H1 (cell line): ENCODE results near the gene SGPP2. TPM values are rescaled to one million over a fixed set of nuclear protein-coding genes. Genes with fewer than 3 reads are reported as not detected.

Experiments used
- CTCF ChIA-PET: fragments of 300-600 bp; sonication (Branson Sonifier 250); formaldehyde crosslinking; loops from one replicate; lab custom pipeline; 2021; ENCODE audit not compliant: partially characterized antibody; lab: Charles Lee
- POLR2A ChIA-PET: fragments of 300-600 bp; sonication (Branson Sonifier 250); formaldehyde crosslinking; loops from one replicate; lab custom pipeline; 2021; ENCODE audit warnings: inconsistent platforms; ENCODE audit not compliant: partially characterized antibody; lab: Charles Lee
- DNase-seq, 2 experiments: peaks; one replicate each; pipeline versions ENCODE4 v3.0.0 to v3.0.0-alpha.2; 2010 to 2022; ENCODE audit warnings: low spot score in 2 of 2, low read depth in 1 of 2, mixed read lengths in 1 of 2
- FAIRE-seq: peaks from 2 replicates; lab custom pipeline; 2011; peaks lifted over from hg19 to GRCh38; lab: Jason Lieb, UNC
- H2AFZ ChIP-seq: 2 replicates; pipeline ENCODE4 v1.8.1; 2012; ENCODE audit warnings: low read length, inconsistent platforms
- H2AK5ac ChIP-seq: 2 replicates; pipeline ENCODE4 v1.6.1; 2013; ENCODE audit warnings: low read depth, low read length
- H2BK120ac ChIP-seq: replicated peaks from 2 replicates; pipeline ENCODE3; 2013; ENCODE audit warnings: low read depth, low read length, inconsistent platforms
- H2BK12ac ChIP-seq: 2 replicates; pipeline ENCODE4 v1.6.1; 2013; ENCODE audit warnings: low read depth, low read length
- H2BK15ac ChIP-seq: 2 replicates; pipeline ENCODE4 v1.6.1; 2013; ENCODE audit warnings: low read length
- H2BK20ac ChIP-seq: 2 replicates; pipeline ENCODE4 v1.6.1; 2013; ENCODE audit warnings: low read length
- H2BK5ac ChIP-seq: 2 replicates; pipeline ENCODE4 v1.6.1; 2013; ENCODE audit warnings: low read depth, low read length
- H3K14ac ChIP-seq: 2 replicates; pipeline ENCODE4 v1.6.1; 2013; ENCODE audit warnings: inconsistent platforms; ENCODE audit not compliant: insufficient read length
- H3K18ac ChIP-seq: 2 replicates; pipeline ENCODE4 v1.6.1; 2013; ENCODE audit warnings: low read length; ENCODE audit errors: extremely low read depth
- H3K23ac ChIP-seq: 2 replicates; pipeline ENCODE4 v1.6.1; 2013; ENCODE audit warnings: inconsistent platforms; ENCODE audit not compliant: insufficient read length
- H3K23me2 ChIP-seq: 2 replicates; pipeline ENCODE4 v1.6.1; 2013; ENCODE audit warnings: low read depth, low read length
- H3K27ac ChIP-seq: 2 replicates; pipeline ENCODE4 v1.6.1; 2011; ENCODE audit warnings: low read depth, low read length, inconsistent platforms
- H3K27me3 ChIP-seq, 4 experiments: replicated peaks in 1 of 4; 1 replicate in 1 of 4; 2 replicates in 3 of 4; pipeline versions ENCODE4 v1.6.1 to v1.8.1; 2011 to 2013; ENCODE audit warnings: low read length in 3 of 4, mild to moderate bottlenecking in 3 of 4, inconsistent platforms in 2 of 4, mixed read lengths in 2 of 4, moderate library complexity in 1 of 4; ENCODE audit not compliant: control insufficient read depth in 3 of 4, insufficient read depth in 3 of 4; ENCODE audit errors: extremely low read depth in 1 of 4
- H3K36me3 ChIP-seq, 4 experiments: 2 replicates each; pipeline versions ENCODE4 v1.6.1 to v1.8.1; 2011 to 2013; ENCODE audit warnings: mild to moderate bottlenecking in 4 of 4, low read length in 3 of 4, moderate library complexity in 2 of 4, control low read depth in 1 of 4, inconsistent platforms in 1 of 4; ENCODE audit not compliant: insufficient read depth in 4 of 4, control insufficient read depth in 2 of 4
- H3K4ac ChIP-seq: replicated peaks from 2 replicates; pipeline ENCODE3; 2013; ENCODE audit warnings: low read length, low read depth, mixed read lengths, inconsistent platforms; ENCODE audit not compliant: insufficient read length
- H3K4me1 ChIP-seq, 4 experiments: replicated peaks in 1 of 4; 1 replicate in 1 of 4; 2 replicates in 3 of 4; pipeline versions ENCODE4 v1.6.1 to v1.8.1; 2011 to 2013; ENCODE audit warnings: low read length in 3 of 4, inconsistent platforms in 2 of 4, mixed read lengths in 1 of 4; ENCODE audit not compliant: insufficient read depth in 4 of 4, control insufficient read depth in 3 of 4
- H3K4me2 ChIP-seq, 2 experiments: 2 replicates each; pipeline versions ENCODE4 v1.6.1 to v1.8.1; 2011 to 2013; ENCODE audit warnings: low read depth in 2 of 2, low read length in 2 of 2, control low read depth in 1 of 2, inconsistent platforms in 1 of 2, mild to moderate bottlenecking in 1 of 2; ENCODE audit not compliant: insufficient read depth in 1 of 2
- H3K4me3 ChIP-seq, 4 experiments: fragments of 200-600, 300-600 bp in 1 of 4; sonication (generic), shearing (Covaris generic), sonication (Bioruptor Twin) in 1 of 4; 2 replicates each; pipeline versions ENCODE4 v1.5.1 to v1.8.1; 2011 to 2016; ENCODE audit warnings: low read length in 4 of 4, low read depth in 3 of 4, control low read depth in 2 of 4, inconsistent platforms in 2 of 4, mild to moderate bottlenecking in 2 of 4, mixed read lengths in 1 of 4, moderate library complexity in 1 of 4; ENCODE audit not compliant: insufficient read depth in 2 of 4; ENCODE audit errors: extremely low read depth in 1 of 4
- H3K56ac ChIP-seq: replicated peaks from 2 replicates; pipeline ENCODE3; 2013; ENCODE audit warnings: low read depth, mild to moderate bottlenecking, mixed read lengths, low read length, inconsistent platforms; ENCODE audit not compliant: insufficient read length
- H3K79me1 ChIP-seq: 2 replicates; pipeline ENCODE4 v1.6.1; 2013; ENCODE audit warnings: low read depth, low read length, control low read depth
- H3K79me2 ChIP-seq, 2 experiments: 2 replicates each; pipeline versions ENCODE4 v1.6.1 to v1.8.1; 2012 to 2013; ENCODE audit warnings: low read length in 2 of 2, mild to moderate bottlenecking in 2 of 2, inconsistent platforms in 1 of 2; ENCODE audit not compliant: insufficient read depth in 2 of 2, control insufficient read depth in 1 of 2
- H3K9ac ChIP-seq, 4 experiments: replicated peaks in 1 of 4; 1 replicate in 1 of 4; 2 replicates in 3 of 4; pipeline versions ENCODE4 v1.6.1 to v1.8.1; 2011 to 2013; ENCODE audit warnings: low read depth in 3 of 4, low read length in 3 of 4, control low read depth in 2 of 4, mild to moderate bottlenecking in 2 of 4, moderate library complexity in 2 of 4, inconsistent platforms in 1 of 4; ENCODE audit errors: extremely low read depth in 1 of 4
- H3K9me3 ChIP-seq, 2 experiments: 2 replicates each; pipeline versions ENCODE4 v1.6.1 to v1.8.1; 2012 to 2013; ENCODE audit warnings: mild to moderate bottlenecking in 2 of 2, moderate library complexity in 2 of 2, control low read depth in 1 of 2, inconsistent platforms in 1 of 2, low read depth in 1 of 2, low read length in 1 of 2, mixed read lengths in 1 of 2; ENCODE audit not compliant: insufficient read depth in 2 of 2
- H4K20me1 ChIP-seq, 2 experiments: replicated peaks in 1 of 2; 2 replicates each; pipeline versions ENCODE3 to v1.8.1; 2011 to 2013; ENCODE audit warnings: inconsistent platforms in 2 of 2, low read length in 2 of 2, mild to moderate bottlenecking in 1 of 2; ENCODE audit not compliant: insufficient read depth in 2 of 2, control insufficient read depth in 1 of 2
- H4K5ac ChIP-seq: 2 replicates; pipeline ENCODE4 v1.6.1; 2013; ENCODE audit warnings: low read length, low read depth, mixed read lengths, inconsistent platforms; ENCODE audit not compliant: insufficient read length
- H4K8ac ChIP-seq: 2 replicates; pipeline ENCODE4 v1.8.0; 2013; ENCODE audit warnings: mild to moderate bottlenecking, moderate library complexity, low read length, inconsistent platforms; ENCODE audit not compliant: insufficient read depth; ENCODE audit errors: extremely low read depth
- H4K91ac ChIP-seq: replicated peaks from 2 replicates; pipeline ENCODE3; 2013; ENCODE audit warnings: low read length, mixed read lengths, inconsistent platforms; ENCODE audit not compliant: insufficient read length
- BACH1 ChIP-seq: IDR thresholded peaks from 2 replicates; pipeline ENCODE4 v1.6.1; 2012; ENCODE audit warnings: low read length, improper control_type of control experiment
- BCL11A ChIP-seq, 2 experiments: IDR thresholded peaks; one replicate each; pipeline ENCODE4 v1.6.1; 2011; ENCODE audit warnings: low read depth in 2 of 2, low read length in 2 of 2, mild to moderate bottlenecking in 2 of 2
- EGR1 ChIP-seq: IDR thresholded peaks from 2 replicates; pipeline ENCODE4 v1.6.1; 2011; ENCODE audit warnings: low read depth, low read length, borderline replicate concordance
- GABPA ChIP-seq: IDR thresholded peaks from 2 replicates; pipeline ENCODE4 v1.6.1; 2011; ENCODE audit warnings: mild to moderate bottlenecking, low read length, moderate library complexity, borderline replicate concordance; ENCODE audit not compliant: insufficient read depth
- JUND ChIP-seq: IDR thresholded peaks from 2 replicates; pipeline ENCODE4 v1.6.1; 2011; ENCODE audit warnings: mild to moderate bottlenecking, improper control_type of control experiment, low read length
- SIRT6 ChIP-seq: IDR thresholded peaks from one replicate; pipeline ENCODE4 v1.7.1; 2012; ENCODE audit warnings: low read length, inconsistent platforms
- WGBS, 2 experiments: shearing (Covaris generic) in 1 of 2; methylation state at CpG; one replicate each; pipeline versions ENCODE4 v1.1.6 to v1.1.7; 2013 to 2015; ENCODE audit warnings: low lambda C conversion rate in 2 of 2, mixed read lengths in 2 of 2, inconsistent platforms in 1 of 2, low coverage in 1 of 2, missing lambda C conversion rate in 1 of 2; ENCODE audit not compliant: insufficient replicate concordance in 2 of 2, insufficient coverage in 1 of 2, insufficient read length in 1 of 2; ENCODE audit errors: extremely low coverage in 1 of 2, missing lambda C conversion rate in 1 of 2; 5-methylcytosine and 5-hydroxymethylcytosine counted together
- polyA plus RNA-seq, 7 experiments: library from polyadenylated mRNA; depleted of rRNA in 3 of 7; stranded (reverse) in 5 of 7; unstranded in 2 of 7; fragments of >200 nt in 5 of 7; fragments of 200-250 nt in 2 of 7; gene quantifications; 1 replicate in 5 of 7; 2 replicates in 1 of 7; 4 replicates in 1 of 7; pipeline versions ENCODE4 v1.2.1 to v1.2.3, GENCODE V29; 2011 to 2013; ENCODE audit warnings: missing spikeins in 2 of 7, mixed read lengths in 2 of 7
- total RNA-seq: library from RNA; stranded (reverse); fragmentation: NEBNext Ultra II Directional; extraction: Animal tissue kit (Norgen Biotek cat#: 25700); gene quantifications from 2 replicates; pipeline ENCODE4 v1.2.1, GENCODE V29; 2021
- TF ChIP-seq, protein P1 (sequence below), 3 experiments: IDR thresholded peaks; 1 replicate in 2 of 3; 2 replicates in 1 of 3; pipeline versions ENCODE4 v1.5.1 to v1.6.1; 2011; ENCODE audit warnings: low read length in 3 of 3, mild to moderate bottlenecking in 3 of 3, inconsistent platforms in 2 of 3, low read depth in 1 of 3, moderate library complexity in 1 of 3; ENCODE audit not compliant: insufficient read depth in 1 of 3; ENCODE audit errors: control extremely low read depth in 1 of 3

The SGPP2 gene
- total and polyA plus RNA-seq, 2 of the 8 experiments (the other 6 are each of a cell fraction or from before 2014, with no cell fraction given) = 0.29 TPM; not detected in 1

DNA sequence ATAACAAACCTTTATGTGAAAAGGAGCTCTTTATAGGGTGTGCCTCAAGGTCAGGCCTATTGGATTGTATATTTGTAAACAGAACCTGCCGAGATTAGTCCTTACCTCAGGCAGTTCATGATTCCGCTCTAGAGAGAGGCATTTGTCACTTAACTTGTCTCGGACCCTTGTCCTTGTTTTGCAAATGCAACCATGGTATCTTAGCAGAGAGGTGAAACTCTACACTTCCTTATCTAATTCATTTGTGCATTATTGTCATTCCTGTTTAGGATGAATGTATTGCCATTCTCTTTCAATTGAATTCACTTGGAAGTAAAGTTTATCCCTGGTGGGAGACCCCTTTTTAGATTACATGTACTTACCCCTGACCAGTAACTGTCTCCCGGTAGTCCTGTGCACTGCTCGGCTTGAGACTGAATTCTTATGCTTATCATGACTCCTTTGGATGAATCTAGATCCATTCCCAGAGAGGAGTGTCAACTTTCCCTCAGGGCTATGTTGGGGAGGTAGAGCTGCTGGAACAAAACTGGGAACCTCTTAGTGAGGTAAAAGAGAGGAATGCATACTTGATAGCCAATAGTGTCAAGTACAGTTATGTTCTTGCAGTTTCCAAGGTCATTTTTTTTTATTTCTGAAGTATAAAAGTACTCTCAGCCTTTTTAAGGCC lies 46.6 kb downstream of the SGPP2 start:
- H4K8ac ChIP-seq = no peak overlapping the region
- H3K4ac ChIP-seq = no peak overlapping the region
- FAIRE-seq = peak; percentile 86
- no peak overlapping the region for H2AK5ac ChIP-seq
- no peak overlapping the region for H2BK120ac ChIP-seq
- H3K4me2 ChIP-seq = peak overlapping the region in 1 of 2 experiments; percentile 11; a peak in 1 of 4 replicates
- H3K23me2 ChIP-seq = no peaks in the 10 kb centered on the region
- no peak overlapping the region for H4K5ac ChIP-seq
- no peaks in the 10 kb centered on the region for H4K20me1 ChIP-seq
- TF ChIP-seq SIRT6 (no peak), EGR1 (no peak), GABPA (no peak), JUND (no peak), BCL11A (IDR thresholded peaks at IDR 0.05; ENCODE audit: low read depth in 2 of 2, low read length in 2 of 2) (no peak), BACH1 (no peak)
- TF ChIP-seq, protein P1, sequence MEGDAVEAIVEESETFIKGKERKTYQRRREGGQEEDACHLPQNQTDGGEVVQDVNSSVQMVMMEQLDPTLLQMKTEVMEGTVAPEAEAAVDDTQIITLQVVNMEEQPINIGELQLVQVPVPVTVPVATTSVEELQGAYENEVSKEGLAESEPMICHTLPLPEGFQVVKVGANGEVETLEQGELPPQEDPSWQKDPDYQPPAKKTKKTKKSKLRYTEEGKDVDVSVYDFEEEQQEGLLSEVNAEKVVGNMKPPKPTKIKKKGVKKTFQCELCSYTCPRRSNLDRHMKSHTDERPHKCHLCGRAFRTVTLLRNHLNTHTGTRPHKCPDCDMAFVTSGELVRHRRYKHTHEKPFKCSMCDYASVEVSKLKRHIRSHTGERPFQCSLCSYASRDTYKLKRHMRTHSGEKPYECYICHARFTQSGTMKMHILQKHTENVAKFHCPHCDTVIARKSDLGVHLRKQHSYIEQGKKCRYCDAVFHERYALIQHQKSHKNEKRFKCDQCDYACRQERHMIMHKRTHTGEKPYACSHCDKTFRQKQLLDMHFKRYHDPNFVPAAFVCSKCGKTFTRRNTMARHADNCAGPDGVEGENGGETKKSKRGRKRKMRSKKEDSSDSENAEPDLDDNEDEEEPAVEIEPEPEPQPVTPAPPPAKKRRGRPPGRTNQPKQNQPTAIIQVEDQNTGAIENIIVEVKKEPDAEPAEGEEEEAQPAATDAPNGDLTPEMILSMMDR (IDR thresholded peaks at IDR 0.05; ENCODE audit: control extremely low read depth in 1 of 3, insufficient read depth in 1 of 3, low read depth in 1 of 3, low read length in 3 of 3) = no peak
- TF ChIP-seq, all 59 proteins: peak for 0
- Histone ChIP-seq H3K79me1 (no peaks in the 10 kb centered on the region), H3K27me3 (no peaks in the 10 kb centered on the region), H3K9me3 (no peaks in the 10 kb centered on the region), H3K79me2 (no peaks in the 10 kb centered on the region), H2AFZ (no peak overlapping the region), H4K91ac (no peak overlapping the region), H3K4me3 (no peak overlapping the region), H3K23ac (no peak overlapping the region), H3K56ac (no peak overlapping the region), H3K18ac (no peak overlapping the region; the same call in 1 of the 2 replicates), H2BK5ac (no peak overlapping the region), H3K36me3 (no peaks in the 10 kb centered on the region), H2BK12ac (no peak overlapping the region), H3K9ac (no peak overlapping the region), H3K14ac (no peak overlapping the region), H2BK20ac (no peak overlapping the region), H2BK15ac (no peak overlapping the region), H3K27ac (no peak overlapping the region), H3K4me1 (peaks cover 0 to 2% (median 0%) of the 10 kb centered on the region in 4 experiments; a peak in 3 of 7 replicates)
- CTCF ChIA-PET = interaction anchor here (0.6 to 1.0 kb wide), 2 partner anchors 58 to 141 kb away, joined by 3 to 7 read pairs; no protein-coding TSS in a partner anchor
- POLR2A ChIA-PET = interaction anchor here (0.7 kb wide), 1 partner anchor 477 kb away, joined by 3 read pairs; no protein-coding TSS in a partner anchor
- 36% methylated on average over 5 of the region's 5 CpGs; no CpG with 5 or more reads in 1 of the 2 experiments for WGBS, 2 experiments
- DNase-seq = peak in 1 of 2 experiments; percentile 9
